ENCODE measurements around the gene DENND6B. TPM values are rescaled to one million over a fixed set of nuclear protein-coding genes. Genes with fewer than 3 reads are reported as not detected.

The DENND6B gene
- total and polyA plus RNA-seq, 2 of the 13 experiments (the other 11 are each of a cell fraction or from before 2014, with no cell fraction given), result 0.95 to 3.8 TPM

DNA sequence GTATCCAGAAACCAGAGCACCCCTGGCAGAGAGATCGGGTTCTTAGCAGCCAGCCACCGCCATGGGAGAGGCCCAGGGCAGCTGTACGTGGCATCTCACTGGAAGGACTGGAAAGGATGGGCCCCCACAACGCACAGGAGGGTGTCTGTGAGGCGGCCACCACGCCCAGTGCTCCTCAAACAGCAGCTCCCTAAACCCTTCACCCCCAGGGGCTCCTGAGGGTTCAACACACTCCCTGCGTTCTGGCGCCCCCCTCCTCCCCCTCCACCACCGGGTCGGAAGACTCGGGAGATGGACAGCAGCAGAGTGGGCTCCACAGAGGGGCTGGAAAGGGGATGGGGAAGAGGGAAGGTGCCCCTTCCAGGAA, 66.4 kb downstream of the DENND6B start:
- Histone ChIP-seq H3K9me3 (ENCODE audit: low read length) (no peaks in the 10 kb centered on the region), H3K4me3 (replicated peaks in 1 of 3; ENCODE audit: insufficient read depth in 1 of 3, low read depth in 2 of 3, low read length in 3 of 3) (peak overlapping the region; percentile 54 to 74 (median 71); a peak in 5 of 6 replicates), H3K9ac (ENCODE audit: insufficient read depth, low read depth, low read length) (peak overlapping the region; percentile 61), H4K20me1 (ENCODE audit: insufficient read depth, low read length) (no peaks in the 10 kb centered on the region), H3K27me3 (ENCODE audit: control insufficient read depth in 1 of 2, insufficient read depth in 2 of 2, low read length in 2 of 2) (peaks cover 9 to 26% of the 10 kb centered on the region in 2 experiments; a peak in 4 of 5 replicates), H3K36me3 (replicated peaks in 1 of 2; ENCODE audit: control insufficient read depth in 1 of 2, insufficient read depth in 2 of 2, low read length in 2 of 2) (0 out of 5 replicates have a peak, but pooled peaks cover 0 to 3% of the 10 kb centered on the region in 2 experiments), H3K27ac (ENCODE audit: extremely low read length, insufficient read depth, low read length) (no peak overlapping the region), H3K4me1 (ENCODE audit: insufficient read depth, low read length) (peaks cover 43% of the 10 kb centered on the region), H3K4me2 (ENCODE audit: low read depth, low read length) (peak overlapping the region; percentile 80), H3K79me2 (ENCODE audit: insufficient read depth, low read length) (no peaks in the 10 kb centered on the region), H2AFZ (ENCODE audit: low read length) (no peak overlapping the region)
- intact Hi-C loops (cut with micrococcal nuclease; ENCODE audit: unreplicated experiment) (no loop called here), in situ Hi-C loops (cut with HindIII; ENCODE audit: extremely low pct_ligation_motif_present, low pct_unique_long_range_greater_than_20kb) (no loop called here)
- CTCF ChIA-PET (ENCODE audit: low intra/inter-chr PET ratio, low total read pairs), result interaction anchor here (1.0 kb wide), 1 partner anchor 16 kb away, joined by 3 read pairs; no protein-coding TSS in a partner anchor
- no peak for TF ChIP-seq ZNF574 (CRISPR knock-in tag; IDR thresholded peaks at IDR 0.05)
- TF ChIP-seq RFX3 (CRISPR knock-in tag; IDR thresholded peaks at IDR 0.05), result no peak
- no peak for TF ChIP-seq RORA (CRISPR knock-in tag; IDR thresholded peaks at IDR 0.05)
- TF ChIP-seq PATZ1 (CRISPR knock-in tag; IDR thresholded peaks at IDR 0.05), result 0 out of 2 replicates have a peak, but pooled peaks have one; percentile 4
- no TSS peak for BruUV-seq (replicated peaks)
- ATAC-seq (no peak; the same call in 2 of the 3 replicates), FAIRE-seq (no peak), DNase-seq (ENCODE audit: low spot score) (no peak)
- POLR2A ChIA-PET, result interaction anchor here (1.4 to 2.4 kb wide), 4 partner anchors 9 to 46 kb away, joined by 4 to 10 read pairs (median 7); partner anchors contain the start of genes HDAC10 and PLXNB2
- WGBS (ENCODE audit: low lambda C conversion rate), result 13% methylated on average over 5 of the region's 11 CpGs

Data from HepG2 (cell line).